Esophagus mucosa (tissue), 1 donor: Measurements from ENCODE around the gene ABCD3. TPM values are rescaled to one million over a fixed set of nuclear protein-coding genes. Genes with fewer than 3 reads are reported as not detected.

Experiments used
- ATAC-seq: fragments of 200-7000 bp; cut with Tn5 transposase; one replicate; pipeline ENCODE4 v1.9.1; 2020
- total RNA-seq: library from RNA; stranded (reverse); gene quantifications from one replicate; pipeline ENCODE4 v1.2.4, GENCODE V29; 2023
- donor health status: DM: yes; HTN: yes; CAD: no.

The ABCD3 gene
- total RNA-seq, 1 donor from 2014 or later = 30.3 TPM

GRCh38 chr1:94528299-94528698 is 110.1 kb downstream of the ABCD3 start:
- ATAC-seq = no peak

GRCh38 chr1:94528826-94529225 is 110.6 kb downstream of the ABCD3 start:
- ATAC-seq = no peak

GRCh38 chr1:94529416-94529815 is 111.2 kb downstream of the ABCD3 start:
- ATAC-seq = no peak

GRCh38 chr1:94530373-94530878 is 112.2 kb downstream of the ABCD3 start:
- ATAC-seq = no peak

GRCh38 chr1:94531664-94532063 is 113.5 kb downstream of the ABCD3 start:
- ATAC-seq = no peak

- peak; percentile 38 for ATAC-seq
These were observed 113.9 kb downstream of the ABCD3 start for GRCh38 chr1:94532077-94532476.

- no peak for ATAC-seq
These were observed 116.9 kb downstream of the ABCD3 start for GRCh38 chr1:94535095-94535494.

- ATAC-seq = no peak
These were observed 117.7 kb downstream of the ABCD3 start for GRCh38 chr1:94535879-94536278.

GRCh38 chr1:94537254-94537653 is 119.1 kb downstream of the ABCD3 start:
- ATAC-seq = no peak

GRCh38 chr1:94538243-94538827 is 120.1 kb downstream of the ABCD3 start:
- ATAC-seq = no peak

GRCh38 chr1:94539496-94539895 is 121.3 kb downstream of the ABCD3 start:
- ATAC-seq = peak; percentile 56

- no peak for ATAC-seq
These were observed 122.5 kb downstream of the ABCD3 start for GRCh38 chr1:94540440-94541245.

- ATAC-seq = peak; percentile 94
These were observed 123.3 kb downstream of the ABCD3 start, which contains the start of gene F3 for GRCh38 chr1:94541246-94542087. F3 (minus strand) TSS chr1:94541759; CDS start chr1:94541636, 123 bp downstream.

- ATAC-seq = no peak
These were observed 124.1 kb downstream of the ABCD3 start for GRCh38 chr1:94542088-94542870.

GRCh38 chr1:94543001-94543400 is 124.8 kb downstream of the ABCD3 start:
- peak; percentile 8 for ATAC-seq

- ATAC-seq = no peak
These were observed 125.9 kb downstream of the ABCD3 start for GRCh38 chr1:94543893-94544635.

GRCh38 chr1:94544706-94545490 is 126.7 kb downstream of the ABCD3 start:
- ATAC-seq = no peak

GRCh38 chr1:94549706-94550105 is 131.5 kb downstream of the ABCD3 start:
- no peak for ATAC-seq

GRCh38 chr1:94550396-94550795 is 132.2 kb downstream of the ABCD3 start:
- no peak for ATAC-seq

GRCh38 chr1:94550800-94551241 is 132.6 kb downstream of the ABCD3 start:
- ATAC-seq = peak; percentile 82
